Ishikawa (cell line): ENCODE measurements around the gene TMEM72.

Source experiments
- CEBPB ChIP-seq: IDR thresholded peaks from 2 replicates; pipeline ENCODE4 v1.6.1; 2012
- CREB1 ChIP-seq: IDR thresholded peaks from 2 replicates; pipeline ENCODE4 v1.6.1; 2012; ENCODE audit warnings: low read depth
- EGR1 ChIP-seq: IDR thresholded peaks from 2 replicates; pipeline ENCODE4 v1.6.1; 2012
- EP300 ChIP-seq: IDR thresholded peaks from 2 replicates; pipeline ENCODE4 v1.6.1; 2012; ENCODE audit warnings: borderline replicate concordance
- FOXM1 ChIP-seq: IDR thresholded peaks from 2 replicates; pipeline ENCODE4 v1.6.1; 2012; ENCODE audit warnings: low read depth, borderline replicate concordance
- MAX ChIP-seq: IDR thresholded peaks from 2 replicates; pipeline ENCODE4 v1.6.1; 2012
- NFIC ChIP-seq: IDR thresholded peaks from 2 replicates; pipeline ENCODE4 v1.6.1; 2012
- RAD21 ChIP-seq: IDR thresholded peaks from 2 replicates; pipeline ENCODE4 v1.6.1; 2012; ENCODE audit warnings: low read depth
- REST ChIP-seq: IDR thresholded peaks from 2 replicates; pipeline ENCODE4 v1.6.1; 2012; ENCODE audit warnings: low read depth, mild to moderate bottlenecking
- TAF1 ChIP-seq: IDR thresholded peaks from 2 replicates; pipeline ENCODE4 v1.6.1; 2012; ENCODE audit warnings: low read depth, mild to moderate bottlenecking
- TCF12 ChIP-seq: IDR thresholded peaks from 2 replicates; pipeline ENCODE4 v1.6.1; 2012; ENCODE audit warnings: low read depth
- TEAD4 ChIP-seq: IDR thresholded peaks from 2 replicates; pipeline ENCODE4 v1.6.1; 2012
- USF1 ChIP-seq: IDR thresholded peaks from 2 replicates; pipeline ENCODE4 v1.6.1; 2012
- YY1 ChIP-seq: IDR thresholded peaks from 2 replicates; pipeline ENCODE4 v1.6.1; 2012; ENCODE audit warnings: low read depth
- ZBTB7A ChIP-seq: IDR thresholded peaks from 2 replicates; pipeline ENCODE4 v1.6.1; 2012; ENCODE audit warnings: low read depth

The TMEM72 gene

GRCh38 chr10:44881649-44882048 lies 29.5 kb upstream of the TMEM72 start:
- TF ChIP-seq NFIC, result no peak
- TF ChIP-seq FOXM1, result no peak
- TF ChIP-seq TCF12, result no peak

GRCh38 chr10:44882166-44882720 lies 28.9 kb upstream of the TMEM72 start:
- TF ChIP-seq TEAD4 (no peak), FOXM1 (no peak), CREB1 (no peak), CEBPB (no peak), MAX (no peak), REST (no peak), ZBTB7A (no peak)

GRCh38 chr10:44883593-44884331 lies 27.4 kb upstream of the TMEM72 start:
- no peak for TF ChIP-seq MAX
- no peak for TF ChIP-seq FOXM1
- TF ChIP-seq CREB1, result no peak
- no peak for TF ChIP-seq EP300
- no peak for TF ChIP-seq TCF12
- TF ChIP-seq REST, result no peak
- no peak for TF ChIP-seq RAD21
- TF ChIP-seq USF1, result no peak
- TF ChIP-seq NFIC, result no peak
- no peak for TF ChIP-seq ZBTB7A
- no peak for TF ChIP-seq CEBPB

GRCh38 chr10:44885710-44886109 lies 25.4 kb upstream of the TMEM72 start:
- TF ChIP-seq ZBTB7A (no peak), EP300 (no peak), MAX (no peak), TEAD4 (no peak)

GRCh38 chr10:44886966-44887365 lies 24.2 kb upstream of the TMEM72 start:
- TF ChIP-seq EP300 (no peak), ZBTB7A (no peak), NFIC (no peak), USF1 (no peak), RAD21 (no peak), CEBPB (no peak), FOXM1 (no peak), TCF12 (no peak), EGR1 (no peak), YY1 (no peak), MAX (no peak), TAF1 (no peak), REST (no peak), CREB1 (no peak), TEAD4 (no peak)
